Measurements from ENCODE around the gene DDAH1.

DDAH1 gene

GRCh38 chr1:85386068-85386722 lies 78.8 kb downstream of the DDAH1 start:
- DNase-seq = no peak

GRCh38 chr1:85379203-85380136 lies 85.5 kb downstream of the DDAH1 start:
- DNase-seq = no peak

GRCh38 chr1:85378534-85378933 lies 86.4 kb downstream of the DDAH1 start:
- DNase-seq = no peak

DNA sequence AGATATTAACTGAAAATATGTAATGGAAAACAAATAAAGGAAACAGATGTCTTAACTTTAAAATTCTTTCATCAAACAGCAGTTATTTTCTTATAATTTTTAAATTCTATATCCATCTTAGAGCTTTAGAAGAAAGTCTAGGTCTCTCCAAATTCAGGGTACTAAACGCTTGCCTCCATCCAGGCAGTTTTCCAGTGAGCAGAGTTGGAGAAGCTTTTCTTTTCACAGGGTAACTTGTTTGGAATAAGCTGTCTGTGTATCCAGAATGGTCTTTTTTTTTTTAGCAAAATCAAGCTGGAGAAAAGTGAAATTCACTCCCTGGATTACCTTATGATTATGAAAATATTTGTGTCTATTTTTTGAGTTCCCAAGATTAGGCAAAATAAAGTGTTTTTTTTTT lies 88.6 kb downstream of the DDAH1 start:
- no peak for DNase-seq

DNA sequence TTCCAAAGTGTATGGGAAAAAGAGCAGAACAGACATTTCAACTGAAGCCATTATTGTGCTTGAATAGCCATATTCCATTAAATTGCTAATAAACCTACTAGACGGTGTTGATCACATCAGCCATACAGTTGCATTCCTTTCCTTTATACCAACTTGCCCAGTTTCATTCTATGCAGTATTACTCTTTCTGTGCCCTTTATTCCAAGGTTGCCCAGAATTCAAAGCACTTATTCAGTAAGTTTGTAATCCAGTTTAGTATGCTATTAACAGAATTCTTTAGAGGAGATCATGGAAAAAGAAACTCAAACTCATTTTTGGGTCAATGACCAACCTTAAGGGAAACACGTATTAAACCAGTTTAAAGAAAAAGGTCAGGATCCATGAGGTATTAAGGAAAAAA lies 89.5 kb downstream of the DDAH1 start:
- DNase-seq = no peak

DNA sequence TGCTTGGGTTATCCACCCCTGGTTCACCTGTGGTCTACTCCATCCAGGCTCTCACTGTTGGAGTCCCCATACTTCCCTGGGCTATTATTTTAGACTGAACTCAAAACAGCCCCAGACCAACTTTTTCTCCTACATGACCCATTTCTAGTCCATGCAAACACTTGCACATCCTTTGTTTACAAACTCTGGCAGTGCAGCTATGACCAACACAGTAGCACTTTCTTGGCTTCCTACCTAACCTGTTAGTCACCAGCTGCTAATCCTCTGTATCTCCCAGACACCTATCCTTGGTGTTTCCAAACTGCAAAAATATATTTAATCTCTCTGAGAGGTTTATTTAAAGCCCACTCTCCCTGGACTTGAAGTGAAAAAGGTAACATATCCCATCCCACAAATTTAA lies 90.8 kb downstream of the DDAH1 start:
- DNase-seq = no peak

DNA sequence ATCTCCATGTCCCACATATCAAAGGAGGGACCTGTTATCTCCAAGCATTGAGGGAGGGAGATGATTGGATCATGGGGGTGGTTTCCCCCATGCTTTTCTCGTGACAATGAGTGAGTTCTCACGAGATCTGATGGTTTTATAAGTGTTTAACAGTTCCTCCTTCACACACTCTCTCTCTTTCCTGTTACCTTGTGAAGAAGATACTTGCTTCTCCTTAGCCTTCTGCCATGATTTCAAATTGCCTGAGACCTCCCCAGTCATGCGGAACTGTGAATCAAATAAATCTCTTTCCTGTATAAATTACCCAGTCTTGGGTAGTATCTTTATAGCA lies 91.6 kb downstream of the DDAH1 start:
- no peak for DNase-seq

DNA sequence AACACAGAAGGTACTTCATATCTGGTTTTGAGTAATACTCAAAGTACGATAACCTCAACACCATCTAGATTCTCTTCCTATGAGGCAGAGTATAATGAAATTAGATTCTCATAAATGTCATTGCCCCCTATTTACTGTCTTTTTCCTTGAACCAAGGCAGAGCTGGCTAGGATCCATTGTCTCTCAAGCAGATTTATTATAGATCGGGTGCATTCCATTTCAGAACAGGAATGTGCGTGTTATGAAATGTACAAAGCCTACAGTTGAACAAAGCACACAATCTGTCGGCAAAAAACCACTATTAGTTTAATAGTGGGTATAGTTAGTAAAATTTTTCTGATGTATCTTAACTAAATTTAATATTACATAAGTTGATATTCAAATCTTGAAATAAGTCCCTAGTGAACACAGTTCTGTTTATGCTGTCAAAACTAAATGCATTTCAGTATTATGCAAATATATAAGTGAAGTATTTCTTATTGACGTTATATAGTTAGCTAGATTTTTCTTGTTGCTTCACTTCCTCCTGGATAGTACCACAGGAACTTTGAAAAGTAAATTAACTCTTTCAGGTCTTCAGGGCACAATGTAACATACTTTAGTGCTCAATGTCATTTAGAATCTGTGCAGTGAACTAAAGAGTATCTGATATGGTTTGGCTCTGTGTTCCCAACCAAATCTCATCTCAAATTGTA lies 92.1 kb downstream of the DDAH1 start:
- no peak for DNase-seq

DNA sequence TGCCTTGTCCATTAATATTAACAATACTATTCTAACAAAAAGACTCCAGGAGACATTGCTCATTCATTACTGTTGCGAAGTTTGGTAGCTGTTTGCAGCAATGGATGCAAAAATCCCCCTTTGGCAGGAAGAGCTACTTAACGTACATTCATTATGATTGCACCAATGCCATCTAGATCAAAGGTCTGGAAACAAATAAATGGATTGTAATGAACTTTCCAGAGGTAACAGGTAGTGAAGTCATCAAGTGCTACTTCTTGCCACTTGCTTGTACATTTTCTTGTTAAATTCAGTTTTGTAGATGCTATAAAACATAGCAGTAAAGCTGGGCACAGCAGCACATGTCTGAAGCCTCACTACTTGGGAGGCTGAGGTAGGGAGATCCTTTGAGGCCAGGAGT lies 93.9 kb downstream of the DDAH1 start:
- DNase-seq = no peak

GRCh38 chr1:85368073-85368770 lies 96.7 kb downstream of the DDAH1 start:
- no peak for DNase-seq

DNA sequence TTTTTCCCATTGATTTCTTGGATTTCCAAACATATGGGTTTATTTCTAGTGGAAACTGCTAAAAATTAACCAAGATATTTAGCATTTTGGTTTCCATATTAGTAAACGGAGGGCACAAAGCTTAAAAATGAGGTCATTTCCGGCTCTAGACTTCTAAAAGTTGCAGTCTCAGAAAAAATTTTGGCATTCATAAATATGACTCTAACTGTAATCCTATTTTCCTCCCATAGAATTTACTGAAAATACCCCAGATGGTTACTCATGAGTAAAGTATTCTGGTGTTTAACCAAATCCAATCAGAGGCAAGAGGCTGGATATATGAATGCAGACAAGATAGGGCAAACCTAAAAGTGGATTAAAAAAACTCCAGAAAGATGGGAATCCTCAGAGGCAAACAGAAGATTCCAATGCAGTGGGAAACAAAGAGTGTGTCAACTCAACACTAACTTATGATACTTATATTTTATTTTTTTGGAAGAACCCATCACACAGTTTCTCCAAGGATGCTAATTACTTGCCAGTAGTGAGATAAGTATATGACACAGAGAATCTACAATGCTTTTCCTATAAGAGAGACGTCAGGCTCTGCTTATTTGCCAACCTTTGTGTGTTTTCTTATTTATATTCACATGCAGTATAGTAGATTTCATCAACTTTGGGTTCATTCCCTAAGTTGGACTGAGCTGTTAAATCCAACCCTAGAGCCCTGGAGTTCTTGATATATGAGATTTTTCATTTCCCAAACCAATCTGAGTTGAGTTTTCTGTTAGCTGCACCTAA lies 98.4 kb downstream of the DDAH1 start:
- DNase-seq = no peak

- DNase-seq = no peak
Measured at GRCh38 chr1:85365851-85366250, 99.1 kb downstream of the DDAH1 start.

- DNase-seq = peak; percentile 4
Measured at GRCh38 chr1:85363521-85363920, 101.4 kb downstream of the DDAH1 start.

- peak; percentile 6 for DNase-seq
Measured at GRCh38 chr1:85363092-85363491, 101.9 kb downstream of the DDAH1 start.

DNA sequence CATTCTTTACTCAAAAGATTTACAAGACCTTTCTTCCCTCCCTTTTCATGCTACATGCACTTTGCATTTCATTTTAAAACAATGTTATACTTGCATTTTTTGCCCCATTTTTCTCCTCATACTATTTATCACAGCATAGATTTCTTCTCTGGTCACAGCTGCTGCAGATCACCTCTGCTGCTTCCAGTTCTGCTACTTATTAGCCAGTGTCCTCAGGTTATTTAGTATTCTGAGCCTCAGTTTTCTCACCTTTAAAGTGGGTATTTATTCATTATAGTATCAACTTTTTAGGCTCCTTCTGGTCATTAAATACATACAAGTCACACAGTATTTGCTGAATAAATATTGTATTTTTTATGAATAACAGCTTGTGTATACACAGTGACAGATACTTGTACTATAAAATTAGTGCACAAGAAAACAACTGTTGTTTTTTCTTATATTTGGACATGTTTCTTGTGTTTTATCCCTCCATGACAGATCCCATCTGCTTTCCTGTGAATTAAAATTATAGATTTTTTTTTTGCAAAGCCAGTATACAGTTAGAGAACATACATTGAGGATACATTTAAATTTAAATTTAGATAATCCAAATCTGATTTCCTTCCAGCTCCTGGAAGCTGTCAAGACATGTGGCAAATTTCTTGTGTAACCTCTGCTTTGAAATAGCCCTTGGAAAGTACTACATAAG lies 103.2 kb downstream of the DDAH1 start:
- no peak for DNase-seq

DNA sequence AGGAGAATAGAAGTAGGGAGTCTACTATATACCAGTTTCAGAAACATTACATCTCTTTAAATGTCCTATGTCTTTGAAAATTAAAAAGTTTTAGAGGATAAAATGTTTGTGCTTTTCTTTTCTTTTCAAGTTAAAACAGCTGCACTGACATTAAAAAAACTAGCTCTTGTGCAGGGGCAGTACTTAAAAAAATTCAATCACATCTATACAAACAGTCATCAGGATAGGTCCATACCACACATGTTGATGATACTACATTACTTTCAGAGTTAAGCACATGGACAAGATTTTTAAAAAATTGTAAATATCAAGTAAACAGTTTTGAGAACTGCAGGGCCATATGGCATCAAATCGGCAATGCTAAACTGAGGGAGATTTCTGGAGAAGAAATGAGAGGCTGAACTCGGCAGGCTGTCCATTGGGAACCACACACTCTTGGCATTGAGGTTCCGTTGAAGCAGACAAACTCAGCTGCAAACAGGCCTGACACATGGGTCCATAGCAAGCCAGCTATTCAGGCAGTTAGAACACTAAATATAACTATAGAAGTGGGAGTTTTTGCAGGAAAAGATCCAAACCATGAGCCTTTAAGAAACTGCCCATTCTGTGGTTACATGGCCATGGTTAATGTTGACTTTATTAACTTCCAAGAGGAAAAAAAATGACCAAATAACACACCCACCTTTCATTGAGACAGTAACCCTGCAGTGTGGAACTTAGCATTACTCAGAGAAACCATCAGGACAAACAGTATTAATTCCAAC lies 104.0 kb downstream of the DDAH1 start:
- DNase-seq = no peak

GRCh38 chr1:85359874-85360721 lies 104.9 kb downstream of the DDAH1 start:
- DNase-seq = no peak

DNA sequence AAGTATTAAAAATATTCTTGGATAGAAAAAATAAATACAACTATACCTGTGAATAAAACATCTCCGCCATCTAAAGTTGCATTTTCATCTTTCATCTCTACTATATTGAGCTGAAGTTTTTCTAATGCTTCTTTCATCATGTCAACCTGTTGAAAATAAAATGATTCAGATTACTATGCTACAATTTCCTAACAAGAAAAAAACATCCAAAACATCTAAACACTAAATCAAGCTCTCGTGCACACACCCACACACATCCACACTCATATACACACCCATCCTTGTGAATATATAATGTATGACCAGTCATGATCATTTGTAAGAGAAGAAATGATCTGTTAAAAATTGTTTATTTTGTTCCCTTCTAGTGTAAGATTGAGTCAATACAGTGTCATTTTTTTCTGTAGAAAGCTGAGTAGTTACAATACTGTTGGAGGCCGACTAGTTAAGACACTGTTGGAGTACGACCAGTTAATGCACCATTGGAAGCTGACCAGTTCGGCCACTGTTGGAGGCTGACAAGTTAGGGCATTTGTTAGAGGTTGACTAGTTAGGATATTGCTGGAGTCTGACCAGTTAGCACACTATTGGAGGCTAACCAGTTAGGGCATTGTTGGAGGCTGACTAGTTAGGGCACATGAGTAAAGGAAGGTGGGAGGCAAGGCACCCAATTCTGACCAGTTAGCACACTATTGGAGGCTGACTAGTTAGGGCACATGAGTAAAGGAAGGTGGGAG lies 106.1 kb downstream of the DDAH1 start:
- no peak for DNase-seq

GRCh38 chr1:85357817-85358216 lies 107.1 kb downstream of the DDAH1 start:
- no peak for DNase-seq
